PFSK-1 (cell line): Measurements from ENCODE around the gene INSIG1.

ENCODE experiments used
- POLR2AphosphoS5 ChIP-seq: IDR thresholded peaks from 2 replicates; pipeline ENCODE4 v1.6.1; 2012; ENCODE audit warnings: low read depth, mild to moderate bottlenecking, control low read depth, low read length, moderate library complexity
- SIN3A ChIP-seq: IDR thresholded peaks from 2 replicates; pipeline ENCODE4 v1.6.1; 2012; ENCODE audit warnings: mild to moderate bottlenecking, low read length, moderate library complexity, borderline replicate concordance; ENCODE audit not compliant: insufficient read depth

- no peak for TF ChIP-seq SIN3A
- TF ChIP-seq POLR2AphosphoS5: no peak
Measured at GRCh38 chr7:155317114-155317434, 19.4 kb downstream of the INSIG1 start.
